Activated naive CD8-positive, alpha-beta T cell treated with anti-CD3 and anti-CD28 coated beads, Interleukin-2, amount 10 ng/mL, durations not matched to agents 7 days and 5 days (primary cell): ENCODE results near the gene FYCO1. TPM values are rescaled to one million over a fixed set of nuclear protein-coding genes. Genes with fewer than 3 reads are reported as not detected.

Source experiments
- ATAC-seq: fragments of 150-1000 bp; cut with Tn5 transposase; one replicate; pipeline ENCODE4 v1.10.0; 2021; ENCODE audit warnings: low read depth, moderate library complexity
- POLR2A ChIA-PET: fragments of 350-600 bp; sonication (Branson Sonifier 250); formaldehyde crosslinking; loops from one replicate; lab custom pipeline; 2021; ENCODE audit warnings: antibody characterized with exemption; lab: Charles Lee
- DNase-seq: peaks from one replicate; pipeline ENCODE4 v3.0.0; 2021
- H3K27ac Mint-ChIP-seq: one replicate; pipeline ENCODE4 v1.8.0; 2022; ENCODE audit warnings: mild to moderate bottlenecking, mixed read lengths
- H3K27me3 Mint-ChIP-seq: one replicate; pipeline ENCODE4 v1.8.0; 2022; ENCODE audit warnings: mild to moderate bottlenecking, moderate library complexity, mixed read lengths
- H3K36me3 Mint-ChIP-seq: one replicate; pipeline ENCODE4 v1.8.0; 2021; ENCODE audit warnings: mild to moderate bottlenecking, mixed read lengths
- H3K4me1 Mint-ChIP-seq: one replicate; pipeline ENCODE4 v1.8.0; 2021; ENCODE audit warnings: mixed read lengths
- H3K4me3 Mint-ChIP-seq: one replicate; pipeline ENCODE4 v1.8.0; 2022; ENCODE audit warnings: mild to moderate bottlenecking, moderate library complexity, mixed read lengths
- H3K9me3 Mint-ChIP-seq: one replicate; pipeline ENCODE4 v1.8.0; 2021; ENCODE audit warnings: mixed read lengths
- total RNA-seq, 2 experiments: library from RNA; stranded (reverse); gene quantifications; one replicate each; pipeline ENCODE4 v1.2.3, GENCODE V29; 2021

The FYCO1 gene
- total RNA-seq, 2 experiments from 2014 or later, result 37.9 to 39.1 TPM

DNA sequence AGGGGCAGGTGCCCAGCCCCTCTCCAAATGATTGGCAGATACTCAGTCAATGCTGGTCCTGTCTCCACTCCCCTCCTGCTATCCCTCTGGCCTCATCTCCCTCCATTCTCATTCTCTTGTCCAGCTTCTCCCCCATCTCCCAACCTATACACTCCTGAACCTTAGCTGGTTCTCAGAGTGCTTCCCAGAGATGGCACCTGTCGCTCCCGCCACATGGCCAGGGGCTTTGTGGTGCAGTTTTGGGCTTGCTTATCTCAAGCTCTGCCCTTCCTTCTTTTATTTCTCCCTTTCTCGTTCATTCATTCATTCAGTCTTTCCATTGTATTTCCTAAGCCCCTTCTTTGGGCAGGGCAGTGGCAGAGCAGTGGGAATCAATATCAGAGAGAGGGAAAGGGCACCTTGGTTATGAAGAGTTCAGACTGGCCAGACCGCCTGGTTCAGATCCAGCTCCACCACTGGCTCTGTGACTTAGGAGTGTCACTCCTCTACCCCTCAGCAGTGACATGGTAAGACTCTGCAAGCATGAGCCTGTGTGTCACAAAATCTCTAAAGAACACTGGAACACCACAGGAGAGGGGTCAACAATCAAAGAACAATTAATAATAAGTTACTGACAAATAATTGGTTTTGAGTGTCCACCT is 72.6 kb downstream of the FYCO1 start:
- ATAC-seq (no peak), DNase-seq (no peak)
- peaks cover 9% of the 10 kb centered on the region for H3K4me1 Mint-ChIP-seq
- no peak overlapping the region for H3K27ac Mint-ChIP-seq
- H3K4me3 Mint-ChIP-seq, result no peak overlapping the region
- no peaks in the 10 kb centered on the region for H3K27me3 Mint-ChIP-seq
- POLR2A ChIA-PET, result no interaction called here
- H3K9me3 Mint-ChIP-seq, result no peaks in the 10 kb centered on the region
- peaks cover 47% of the 10 kb centered on the region for H3K36me3 Mint-ChIP-seq

DNA sequence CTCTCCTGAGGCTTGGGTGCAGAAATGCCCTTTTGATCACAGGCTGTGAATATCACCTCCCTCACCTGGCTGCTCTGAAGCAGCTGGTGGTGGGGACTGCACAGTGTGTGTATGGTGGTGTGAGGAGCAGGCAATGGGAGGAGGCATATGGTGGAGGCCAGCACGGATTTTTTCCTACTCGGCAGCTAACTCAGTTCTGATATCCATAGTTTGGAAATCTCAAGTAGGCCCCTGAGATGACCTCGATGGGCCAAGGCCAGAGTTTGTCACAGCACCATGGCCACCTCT is 73.6 kb downstream of the FYCO1 start:
- Mint-ChIP-seq H3K27me3 (no peaks in the 10 kb centered on the region), H3K4me1 (peaks cover 9% of the 10 kb centered on the region), H3K27ac (peak overlapping the region; percentile 70), H3K4me3 (no peak overlapping the region), H3K36me3 (peaks cover 39% of the 10 kb centered on the region), H3K9me3 (no peaks in the 10 kb centered on the region)
- no peak for DNase-seq
- POLR2A ChIA-PET, result interaction anchor here (1.6 kb wide), 1 partner anchor 14 kb away, joined by 4 read pairs; no protein-coding TSS in a partner anchor
- ATAC-seq, result no peak

DNA sequence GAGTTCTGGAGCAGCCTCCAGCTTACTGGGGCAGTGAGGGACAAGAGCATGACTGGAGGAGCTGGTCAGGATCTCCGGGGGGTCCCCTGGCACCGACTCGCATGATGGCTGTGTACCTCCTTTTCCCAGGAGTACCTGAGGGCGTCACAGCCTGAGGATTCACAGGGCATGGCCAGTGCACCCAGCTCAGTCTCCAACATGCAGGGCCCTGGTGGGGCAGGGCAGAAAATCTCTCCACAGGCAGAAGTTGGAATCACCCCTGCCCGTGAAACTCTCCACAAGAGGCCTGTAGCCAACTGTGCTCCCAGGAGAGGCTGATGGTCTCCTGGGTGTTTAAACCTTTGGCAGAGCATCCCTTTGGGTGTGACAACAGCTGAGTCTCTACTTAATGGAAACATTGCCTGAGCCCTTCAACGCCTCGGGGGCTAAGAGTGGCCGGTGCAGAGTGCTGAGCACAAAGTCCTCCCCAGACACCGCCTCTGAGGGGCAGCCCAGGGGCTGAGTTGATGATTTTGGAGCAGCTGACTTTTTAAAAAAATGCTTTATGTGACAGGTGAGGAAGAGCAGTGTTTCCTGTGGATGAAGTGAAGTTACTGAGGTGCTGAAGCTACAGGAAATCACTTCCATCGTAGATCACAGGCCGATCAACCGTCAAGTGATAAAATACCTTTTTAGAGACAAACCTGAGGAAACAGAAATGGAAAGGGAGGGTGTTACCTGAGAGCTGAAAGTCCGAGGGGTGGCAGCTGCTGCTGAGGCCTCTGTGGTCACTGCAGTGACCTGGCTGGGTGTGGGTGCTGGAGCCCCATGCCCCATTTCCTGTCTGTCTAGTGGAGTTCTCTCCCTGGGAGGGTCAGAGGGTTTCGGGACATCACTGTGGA is 74.2 kb downstream of the FYCO1 start:
- H3K4me1 Mint-ChIP-seq, result peaks cover 12% of the 10 kb centered on the region
- ATAC-seq (peak; percentile 34), DNase-seq (no peak)
- POLR2A ChIA-PET, result interaction anchor here (0.5 to 1.6 kb wide), 3 partner anchors 13 to 399 kb away, joined by 3 to 4 read pairs (median 3); no protein-coding TSS in a partner anchor
- H3K27ac Mint-ChIP-seq, result peak overlapping the region; percentile 70
- no peak overlapping the region for H3K4me3 Mint-ChIP-seq
- no peaks in the 10 kb centered on the region for H3K27me3 Mint-ChIP-seq
- peaks cover 38% of the 10 kb centered on the region for H3K36me3 Mint-ChIP-seq
- H3K9me3 Mint-ChIP-seq, result no peaks in the 10 kb centered on the region

DNA sequence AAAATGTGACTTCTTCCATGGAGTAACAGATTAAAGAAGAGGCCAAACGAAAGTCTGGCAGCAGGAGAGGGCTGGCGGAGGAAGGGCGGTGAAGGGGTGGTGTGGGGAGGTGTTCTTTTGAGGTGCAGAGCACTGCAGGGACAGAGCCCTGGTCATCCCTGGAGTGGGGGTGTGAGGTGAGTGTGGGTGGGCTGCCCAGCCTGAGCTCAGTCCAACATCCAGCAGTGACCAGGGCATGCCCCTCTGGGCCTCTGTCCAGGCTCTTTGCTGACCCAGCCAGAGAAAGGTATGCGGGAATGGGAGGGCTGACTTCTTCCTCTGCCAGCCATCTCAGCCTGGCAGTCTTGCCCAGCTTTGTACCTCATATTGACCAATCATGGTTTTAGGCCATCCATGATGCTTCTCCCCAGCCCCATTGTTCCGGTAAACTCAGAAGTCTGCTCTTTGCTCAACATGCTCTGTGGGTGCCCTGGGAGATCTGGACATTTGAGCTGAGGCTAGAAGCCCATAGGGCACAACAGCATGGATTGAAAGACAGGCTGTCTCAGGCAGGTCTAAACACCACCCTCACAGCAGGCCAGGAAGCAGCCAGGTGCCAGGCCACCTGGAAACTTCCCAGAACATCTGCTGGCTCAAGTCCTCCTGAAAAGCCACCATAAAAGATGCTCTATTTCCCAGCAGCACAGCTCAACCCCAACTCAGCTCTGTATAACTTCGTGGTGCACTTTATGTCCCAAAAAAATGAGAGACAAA is 78.3 kb downstream of the FYCO1 start:
- H3K9me3 Mint-ChIP-seq, result no peaks in the 10 kb centered on the region
- peaks cover 20% of the 10 kb centered on the region for H3K27me3 Mint-ChIP-seq
- DNase-seq (no peak), ATAC-seq (no peak)
- no peak overlapping the region for H3K4me3 Mint-ChIP-seq
- peaks cover 24% of the 10 kb centered on the region for H3K4me1 Mint-ChIP-seq
- POLR2A ChIA-PET, result no interaction called here
- no peak overlapping the region for H3K27ac Mint-ChIP-seq
- peaks cover 22% of the 10 kb centered on the region for H3K36me3 Mint-ChIP-seq

DNA sequence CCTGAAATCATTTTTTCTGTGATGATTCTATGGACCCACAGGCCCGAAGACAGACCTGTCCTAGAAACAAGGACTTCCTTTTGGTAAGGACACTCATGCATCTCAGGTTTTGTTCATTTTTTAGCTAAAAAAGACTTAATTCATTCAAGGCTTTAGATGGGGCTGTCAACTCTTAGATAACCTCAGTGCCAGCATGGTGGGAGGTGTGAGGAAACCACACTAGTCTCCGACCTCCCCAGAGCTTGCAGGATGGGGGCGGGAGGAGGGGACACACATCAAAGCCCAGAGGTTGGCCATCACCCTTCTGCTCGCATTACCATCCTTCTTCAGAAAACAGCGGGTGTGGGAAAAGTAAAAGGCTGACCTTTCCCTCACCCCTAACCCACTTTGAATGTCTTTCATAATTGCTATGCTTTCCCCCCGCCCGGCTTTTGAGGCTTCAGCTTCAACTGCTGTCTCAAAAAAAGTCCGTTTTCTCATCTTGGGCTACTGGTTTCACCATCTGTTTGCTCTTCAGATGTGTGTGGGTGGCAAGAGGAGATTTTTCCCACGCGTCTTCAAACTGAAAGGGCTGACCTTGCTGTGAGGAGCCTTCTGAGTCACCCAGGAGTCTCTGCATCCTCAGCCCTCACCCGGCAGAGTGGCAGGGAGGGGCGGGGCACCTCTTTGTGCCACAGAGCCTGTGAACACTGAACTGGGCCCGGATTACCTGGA is 79.9 kb downstream of the FYCO1 start:
- Mint-ChIP-seq H3K4me3 (peak overlapping the region; percentile 58), H3K9me3 (no peaks in the 10 kb centered on the region), H3K4me1 (peaks cover 18% of the 10 kb centered on the region), H3K27ac (peak overlapping the region; percentile 37), H3K36me3 (peaks cover 14% of the 10 kb centered on the region), H3K27me3 (peaks cover 20% of the 10 kb centered on the region)
- ATAC-seq, result peak; percentile 91
- peak; percentile 61 for DNase-seq
- POLR2A ChIA-PET, result no interaction called here

DNA sequence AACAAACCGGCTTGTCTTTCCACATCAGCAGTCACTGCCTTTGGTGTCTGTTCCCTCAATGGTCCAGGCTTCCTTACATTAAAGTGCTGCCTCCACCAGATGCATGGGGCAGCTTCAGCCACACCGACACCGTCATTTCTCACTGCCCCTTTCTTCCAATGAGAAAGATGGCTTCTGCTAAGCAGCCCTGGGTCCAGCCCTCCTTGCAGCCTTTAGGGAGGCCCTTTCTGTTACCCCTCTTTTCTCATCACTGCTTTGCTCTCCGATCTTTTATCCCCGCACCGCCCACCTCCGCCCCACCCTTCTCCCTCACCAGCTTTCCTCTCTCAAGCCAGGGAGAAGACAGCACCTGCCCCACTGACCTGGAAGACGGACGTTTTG is 80.6 kb downstream of the FYCO1 start:
- Mint-ChIP-seq H3K36me3 (peaks cover 12% of the 10 kb centered on the region), H3K4me1 (peaks cover 18% of the 10 kb centered on the region), H3K27me3 (peaks cover 23% of the 10 kb centered on the region), H3K9me3 (peaks cover 2% of the 10 kb centered on the region), H3K27ac (no peak overlapping the region), H3K4me3 (peak overlapping the region; percentile 58)
- no peak for ATAC-seq
- POLR2A ChIA-PET, result no interaction called here
- no peak for DNase-seq

DNA sequence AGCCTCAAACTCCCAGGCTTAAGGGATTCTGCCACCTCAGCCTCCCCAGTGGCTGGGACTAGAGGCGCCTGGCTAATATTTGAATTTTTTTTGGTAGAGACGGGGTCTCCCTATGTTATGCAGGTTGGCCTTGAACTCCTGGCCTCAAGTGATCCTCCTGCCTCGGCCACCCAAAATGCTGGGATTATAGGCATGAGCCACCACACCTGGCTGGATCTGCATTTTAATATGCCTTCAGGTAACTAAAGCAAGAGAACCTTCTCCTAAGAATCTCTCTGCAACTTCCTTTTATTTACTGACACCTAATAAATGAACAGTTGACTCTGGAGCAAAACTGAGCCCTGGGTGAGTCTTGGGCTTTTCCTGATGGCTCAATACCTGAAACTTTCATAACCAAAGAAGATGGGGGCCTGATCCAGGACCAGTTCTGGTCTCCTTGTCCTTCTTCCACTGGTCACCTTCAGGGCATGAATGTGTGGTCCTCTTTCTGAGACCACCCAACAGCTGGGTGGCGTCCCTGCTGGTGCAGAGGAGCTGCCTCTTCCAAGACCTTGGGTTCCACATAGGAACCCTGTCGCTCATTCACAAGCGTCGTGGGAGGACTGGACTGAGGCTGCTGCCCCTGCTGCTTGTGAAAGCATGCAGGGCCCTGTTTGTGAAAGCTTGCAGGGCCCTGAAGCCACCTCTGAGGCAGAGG is 81.1 kb downstream of the FYCO1 start:
- POLR2A ChIA-PET, result no interaction called here
- no peak for DNase-seq
- H3K4me1 Mint-ChIP-seq, result peaks cover 18% of the 10 kb centered on the region
- H3K36me3 Mint-ChIP-seq, result peaks cover 12% of the 10 kb centered on the region
- H3K27me3 Mint-ChIP-seq, result peaks cover 24% of the 10 kb centered on the region
- H3K27ac Mint-ChIP-seq, result no peak overlapping the region
- no peak for ATAC-seq
- H3K9me3 Mint-ChIP-seq, result peaks cover 2% of the 10 kb centered on the region
- H3K4me3 Mint-ChIP-seq, result no peak overlapping the region

DNA sequence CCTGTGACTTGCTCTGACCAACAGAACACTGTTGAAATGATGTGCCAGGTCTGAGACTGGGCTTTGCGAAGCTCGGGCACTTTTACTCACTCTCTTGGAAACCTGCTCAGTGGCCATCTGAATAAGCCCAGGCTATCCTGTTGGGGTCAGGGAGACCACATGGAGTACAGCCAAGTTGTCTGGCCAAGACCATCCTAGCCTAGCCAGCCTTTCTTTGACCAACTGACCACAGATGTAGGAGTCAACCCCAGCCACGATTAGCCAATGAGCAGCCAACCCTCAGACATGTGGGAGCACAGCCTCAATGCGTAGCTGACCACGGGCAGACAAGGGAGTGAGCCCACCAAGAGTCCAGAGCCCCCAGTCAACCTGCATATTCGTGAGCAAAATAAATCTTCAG is 83.2 kb downstream of the FYCO1 start:
- Mint-ChIP-seq H3K27ac (no peak overlapping the region), H3K4me3 (no peak overlapping the region), H3K36me3 (peaks cover 4% of the 10 kb centered on the region), H3K4me1 (peaks cover 29% of the 10 kb centered on the region), H3K27me3 (peaks cover 24% of the 10 kb centered on the region), H3K9me3 (peaks cover 2% of the 10 kb centered on the region)
- POLR2A ChIA-PET, result no interaction called here
- no peak for ATAC-seq
- no peak for DNase-seq

DNA sequence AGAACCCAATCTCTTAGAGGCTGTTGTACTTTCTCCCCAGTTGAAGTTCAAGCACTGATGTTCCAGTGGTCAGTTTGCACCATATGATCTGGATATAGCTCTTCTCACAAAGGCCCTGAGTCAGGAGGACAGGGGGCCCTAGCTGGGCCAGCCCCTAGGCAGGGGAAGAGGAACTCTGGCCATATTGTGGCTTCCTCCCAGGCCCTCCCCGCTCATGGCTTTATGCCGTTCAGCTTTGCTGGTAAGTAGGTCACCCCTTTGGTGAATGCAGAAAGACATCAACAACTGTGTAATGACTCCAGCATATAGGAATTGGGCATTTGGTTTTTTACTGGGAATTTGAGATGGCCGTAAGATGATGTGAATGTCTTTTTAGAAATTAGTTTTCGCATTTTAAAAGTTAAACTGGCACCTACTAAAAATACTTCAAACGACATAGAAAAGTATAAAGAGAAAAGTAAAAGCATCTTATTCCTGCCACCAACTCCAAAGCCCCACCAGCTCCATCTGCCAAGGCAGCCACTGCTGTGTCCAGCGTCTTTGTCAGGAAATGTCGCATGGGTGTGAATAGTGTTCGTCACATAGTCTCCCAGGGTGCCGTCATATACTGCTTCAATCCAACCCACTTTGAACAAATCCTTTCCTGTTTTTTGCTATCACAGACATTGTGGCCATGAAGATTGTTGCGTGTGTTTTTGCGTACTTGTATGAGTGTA is 84.0 kb downstream of the FYCO1 start:
- ATAC-seq (no peak), DNase-seq (no peak)
- Mint-ChIP-seq H3K4me3 (no peak overlapping the region), H3K27me3 (peaks cover 24% of the 10 kb centered on the region), H3K36me3 (peaks cover 6% of the 10 kb centered on the region), H3K27ac (no peak overlapping the region), H3K9me3 (peaks cover 5% of the 10 kb centered on the region), H3K4me1 (peaks cover 30% of the 10 kb centered on the region)
- POLR2A ChIA-PET, result no interaction called here

DNA sequence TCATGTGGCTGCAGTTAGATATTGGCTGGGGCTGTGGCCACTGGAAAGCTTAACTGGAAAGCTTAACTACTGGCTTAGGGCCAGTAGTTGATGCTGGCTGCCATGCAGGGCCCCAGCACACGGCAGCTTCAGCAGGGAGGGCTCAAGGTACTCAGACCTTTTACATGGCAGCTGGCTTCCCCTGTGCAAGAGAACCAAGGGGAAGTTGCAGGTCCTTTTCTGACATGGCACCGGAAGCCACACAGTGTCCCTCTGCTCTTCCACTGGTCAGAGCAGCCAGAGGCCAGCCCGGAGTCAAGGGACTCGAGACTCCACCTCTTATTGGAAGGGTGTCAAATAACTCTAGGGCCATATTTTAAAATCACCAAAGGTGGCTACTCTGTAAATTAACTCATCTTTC is 84.7 kb downstream of the FYCO1 start:
- POLR2A ChIA-PET, result no interaction called here
- Mint-ChIP-seq H3K9me3 (peaks cover 7% of the 10 kb centered on the region), H3K27ac (no peak overlapping the region), H3K36me3 (peaks cover 7% of the 10 kb centered on the region), H3K4me1 (peaks cover 23% of the 10 kb centered on the region), H3K27me3 (peaks cover 24% of the 10 kb centered on the region), H3K4me3 (no peak overlapping the region)
- ATAC-seq (no peak), DNase-seq (no peak)

DNA sequence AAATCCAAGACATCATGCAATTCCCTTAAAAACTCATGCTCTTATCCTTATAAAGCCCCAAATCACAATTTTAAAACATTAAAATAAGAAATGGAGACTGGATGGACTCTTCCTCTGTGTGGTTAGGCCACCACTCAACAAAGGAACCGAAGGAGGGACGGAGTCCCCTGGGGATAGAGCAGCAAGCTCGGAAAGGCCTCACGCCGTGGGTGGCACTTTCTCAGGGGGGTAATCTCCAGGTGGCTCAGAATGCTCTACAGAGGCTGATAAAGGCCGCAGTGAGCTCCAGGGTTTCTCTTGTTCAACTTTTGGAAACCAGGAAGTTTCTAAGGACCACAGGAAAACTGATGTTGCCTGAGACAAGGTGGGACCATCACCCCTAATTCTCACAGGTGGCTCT is 86.1 kb downstream of the FYCO1 start:
- Mint-ChIP-seq H3K4me1 (peaks cover 16% of the 10 kb centered on the region), H3K4me3 (no peak overlapping the region), H3K27me3 (peaks cover 21% of the 10 kb centered on the region), H3K27ac (no peak overlapping the region), H3K9me3 (peaks cover 14% of the 10 kb centered on the region), H3K36me3 (peaks cover 7% of the 10 kb centered on the region)
- ATAC-seq (no peak), DNase-seq (no peak)
- POLR2A ChIA-PET, result no interaction called here

DNA sequence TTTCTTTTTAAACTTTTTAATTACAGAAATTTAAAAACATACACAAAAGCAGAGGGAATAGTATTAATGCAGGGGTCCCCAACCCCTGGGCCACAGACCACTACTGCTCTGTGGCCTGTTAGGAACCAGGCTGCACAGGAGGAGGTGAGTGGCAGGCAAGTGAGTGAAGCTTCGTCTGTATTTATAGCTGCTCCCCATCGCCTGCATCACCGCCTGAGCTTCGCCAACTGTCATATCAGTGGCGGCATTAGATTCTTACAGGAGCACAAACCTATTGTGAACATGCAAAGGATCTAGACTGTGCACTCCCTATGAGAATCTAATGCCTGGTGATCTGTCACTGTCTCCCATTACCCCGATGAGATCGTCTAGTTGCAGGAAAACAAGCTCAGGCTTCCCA is 86.9 kb downstream of the FYCO1 start:
- Mint-ChIP-seq H3K27ac (no peak overlapping the region), H3K27me3 (peaks cover 15% of the 10 kb centered on the region), H3K9me3 (peaks cover 14% of the 10 kb centered on the region), H3K4me3 (no peak overlapping the region), H3K36me3 (peaks cover 7% of the 10 kb centered on the region), H3K4me1 (peaks cover 16% of the 10 kb centered on the region)
- ATAC-seq (peak; percentile 12), DNase-seq (no peak)
- POLR2A ChIA-PET, result interaction anchor here (0.7 to 1.2 kb wide), 2 partner anchors 13 to 249 kb away, joined by 3 to 4 read pairs; no protein-coding TSS in a partner anchor
